ENCODE data around the gene MMP21. TPM values are rescaled to one million over a fixed set of nuclear protein-coding genes. Genes with fewer than 3 reads are reported as not detected.

The MMP21 gene
- total and polyA plus RNA-seq, 2 of the 13 experiments (the other 11 are each of a cell fraction or from before 2014, with no cell fraction given) = not detected

GRCh38 chr10:125822878-125823662, 47.4 kb upstream of the MMP21 start, which contains the start of the genes BCCIP and UROS (continued):
- peak; percentile 98 for TF ChIP-seq NR2C2 (CRISPR knock-in tag; IDR thresholded peaks at IDR 0.05; ENCODE audit: borderline replicate concordance)
- no peak for TF ChIP-seq REPIN1 (CRISPR knock-in tag; IDR thresholded peaks at IDR 0.05; ENCODE audit: borderline replicate concordance, low read depth)
- TF ChIP-seq CEBPG (CRISPR knock-in tag; IDR thresholded peaks at IDR 0.05) = no peak
- TF ChIP-seq BRD4 (CRISPR knock-in tag; IDR thresholded peaks at IDR 0.05) = peak; percentile 79
- TF ChIP-seq, protein P1, sequence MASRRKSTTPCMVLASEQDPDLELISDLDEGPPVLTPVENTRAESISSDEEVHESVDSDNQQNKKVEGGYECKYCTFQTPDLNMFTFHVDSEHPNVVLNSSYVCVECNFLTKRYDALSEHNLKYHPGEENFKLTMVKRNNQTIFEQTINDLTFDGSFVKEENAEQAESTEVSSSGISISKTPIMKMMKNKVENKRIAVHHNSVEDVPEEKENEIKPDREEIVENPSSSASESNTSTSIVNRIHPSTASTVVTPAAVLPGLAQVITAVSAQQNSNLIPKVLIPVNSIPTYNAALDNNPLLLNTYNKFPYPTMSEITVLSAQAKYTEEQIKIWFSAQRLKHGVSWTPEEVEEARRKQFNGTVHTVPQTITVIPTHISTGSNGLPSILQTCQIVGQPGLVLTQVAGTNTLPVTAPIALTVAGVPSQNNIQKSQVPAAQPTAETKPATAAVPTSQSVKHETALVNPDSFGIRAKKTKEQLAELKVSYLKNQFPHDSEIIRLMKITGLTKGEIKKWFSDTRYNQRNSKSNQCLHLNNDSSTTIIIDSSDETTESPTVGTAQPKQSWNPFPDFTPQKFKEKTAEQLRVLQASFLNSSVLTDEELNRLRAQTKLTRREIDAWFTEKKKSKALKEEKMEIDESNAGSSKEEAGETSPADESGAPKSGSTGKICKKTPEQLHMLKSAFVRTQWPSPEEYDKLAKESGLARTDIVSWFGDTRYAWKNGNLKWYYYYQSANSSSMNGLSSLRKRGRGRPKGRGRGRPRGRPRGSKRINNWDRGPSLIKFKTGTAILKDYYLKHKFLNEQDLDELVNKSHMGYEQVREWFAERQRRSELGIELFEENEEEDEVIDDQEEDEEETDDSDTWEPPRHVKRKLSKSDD (CRISPR knock-in tag; IDR thresholded peaks at IDR 0.05; ENCODE audit: low read depth) = no peak
- peak; percentile 68; the same call in 1 of the 2 replicates for TF ChIP-seq ZNF329 (CRISPR knock-in tag; IDR thresholded peaks at IDR 0.05; ENCODE audit: low read depth)
- no peak; the same call in 1 of the 2 replicates for TF ChIP-seq ZBTB20 (CRISPR knock-in tag; IDR thresholded peaks at IDR 0.05; ENCODE audit: borderline replicate concordance, low read depth)
- no peak for TF ChIP-seq ZNF3 (CRISPR knock-in tag; IDR thresholded peaks at IDR 0.05)
- TF ChIP-seq, protein P2, sequence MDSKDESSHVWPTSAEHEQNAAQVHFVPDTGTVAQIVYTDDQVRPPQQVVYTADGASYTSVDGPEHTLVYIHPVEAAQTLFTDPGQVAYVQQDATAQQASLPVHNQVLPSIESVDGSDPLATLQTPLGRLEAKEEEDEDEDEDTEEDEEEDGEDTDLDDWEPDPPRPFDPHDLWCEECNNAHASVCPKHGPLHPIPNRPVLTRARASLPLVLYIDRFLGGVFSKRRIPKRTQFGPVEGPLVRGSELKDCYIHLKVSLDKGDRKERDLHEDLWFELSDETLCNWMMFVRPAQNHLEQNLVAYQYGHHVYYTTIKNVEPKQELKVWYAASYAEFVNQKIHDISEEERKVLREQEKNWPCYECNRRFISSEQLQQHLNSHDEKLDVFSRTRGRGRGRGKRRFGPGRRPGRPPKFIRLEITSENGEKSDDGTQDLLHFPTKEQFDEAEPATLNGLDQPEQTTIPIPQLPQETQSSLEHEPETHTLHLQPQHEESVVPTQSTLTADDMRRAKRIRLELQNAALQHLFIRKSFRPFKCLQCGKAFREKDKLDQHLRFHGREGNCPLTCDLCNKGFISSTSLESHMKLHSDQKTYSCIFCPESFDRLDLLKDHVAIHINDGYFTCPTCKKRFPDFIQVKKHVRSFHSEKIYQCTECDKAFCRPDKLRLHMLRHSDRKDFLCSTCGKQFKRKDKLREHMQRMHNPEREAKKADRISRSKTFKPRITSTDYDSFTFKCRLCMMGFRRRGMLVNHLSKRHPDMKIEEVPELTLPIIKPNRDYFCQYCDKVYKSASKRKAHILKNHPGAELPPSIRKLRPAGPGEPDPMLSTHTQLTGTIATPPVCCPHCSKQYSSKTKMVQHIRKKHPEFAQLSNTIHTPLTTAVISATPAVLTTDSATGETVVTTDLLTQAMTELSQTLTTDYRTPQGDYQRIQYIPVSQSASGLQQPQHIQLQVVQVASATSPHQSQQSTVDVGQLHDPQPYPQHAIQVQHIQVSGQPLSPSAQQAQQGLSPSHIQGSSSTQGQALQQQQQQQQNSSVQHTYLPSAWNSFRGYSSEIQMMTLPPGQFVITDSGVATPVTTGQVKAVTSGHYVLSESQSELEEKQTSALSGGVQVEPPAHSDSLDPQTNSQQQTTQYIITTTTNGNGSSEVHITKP (CRISPR knock-in tag; IDR thresholded peaks at IDR 0.05; ENCODE audit: low read depth) = peak; percentile 100
- TF ChIP-seq ZIK1 (CRISPR knock-in tag; IDR thresholded peaks at IDR 0.05; ENCODE audit: borderline replicate concordance, low read depth) = no peak
- TF ChIP-seq EHMT2 (IDR thresholded peaks at IDR 0.05; ENCODE audit: borderline replicate concordance, low read depth, low read length) = no peak
- TF ChIP-seq TAF15 (IDR thresholded peaks at IDR 0.05; ENCODE audit: low read depth, low read length, poor library complexity, severe bottlenecking) = no peak
- no peak; the same call in 1 of the 2 replicates for TF ChIP-seq MXD3 (CRISPR knock-in tag; IDR thresholded peaks at IDR 0.05)
- no peak for TF ChIP-seq RCOR2 (CRISPR knock-in tag; IDR thresholded peaks at IDR 0.05)
- TF ChIP-seq AKNA (CRISPR knock-in tag; IDR thresholded peaks at IDR 0.05; ENCODE audit: borderline replicate concordance) = no peak
- TF ChIP-seq FOXJ3 (CRISPR knock-in tag; IDR thresholded peaks at IDR 0.05; ENCODE audit: borderline replicate concordance) = no peak
- TF ChIP-seq STAG1 (CRISPR knock-in tag; IDR thresholded peaks at IDR 0.05) = no peak
